SK-N-SH treated with all-trans-retinoic acid at 6 μM for 48 hours (cell line): ENCODE data around the gene F8.

ENCODE experiments used
- ARNTL ChIP-seq: fragments of 450-650 bp; formaldehyde crosslinking; IDR thresholded peaks from 2 replicates; pipeline ENCODE4 v1.5.0; 2020; ENCODE audit warnings: low read depth, mild to moderate bottlenecking, moderate library complexity, borderline replicate concordance
- CSDC2 ChIP-seq: fragments of 250-450 bp; sonication (Bioruptor Pico); IDR thresholded peaks from 2 replicates; pipeline ENCODE4 v1.5.0; 2020; ENCODE audit warnings: mild to moderate bottlenecking, moderate library complexity
- ESRRG ChIP-seq: fragments of 250-450 bp; sonication (Bioruptor Pico); IDR thresholded peaks from 2 replicates; pipeline ENCODE4 v1.6.1; 2021; ENCODE audit warnings: mild to moderate bottlenecking
- GLIS3 ChIP-seq: fragments of 250-450 bp; sonication (Bioruptor Pico); IDR thresholded peaks from 2 replicates; pipeline ENCODE4 v1.5.0; 2020; ENCODE audit warnings: mild to moderate bottlenecking, moderate library complexity
- RARB ChIP-seq: fragments of 250-450 bp; sonication (Bioruptor Pico); IDR thresholded peaks from 2 replicates; pipeline ENCODE4 v1.8.0; 2021; ENCODE audit warnings: mild to moderate bottlenecking, moderate library complexity
- ZC3H10 ChIP-seq: fragments of 250-450 bp; sonication (Bioruptor Pico); IDR thresholded peaks from 2 replicates; pipeline ENCODE4 v1.5.1; 2021; ENCODE audit warnings: mild to moderate bottlenecking, moderate library complexity
- ZFP3 ChIP-seq: fragments of 250-450 bp; sonication (Bioruptor Pico); IDR thresholded peaks from 2 replicates; pipeline ENCODE4 v1.5.0; 2020; ENCODE audit warnings: mild to moderate bottlenecking, moderate library complexity
- ZFP30 ChIP-seq: fragments of 450-650 bp; formaldehyde crosslinking; IDR thresholded peaks from 2 replicates; pipeline ENCODE4 v1.5.0; 2022; ENCODE audit warnings: mild to moderate bottlenecking, moderate library complexity
- TF ChIP-seq, protein P1 (sequence below): fragments of 250-450 bp; sonication (Bioruptor Pico); IDR thresholded peaks from 2 replicates; pipeline ENCODE4 v1.8.0; 2020; ENCODE audit warnings: mild to moderate bottlenecking, moderate library complexity, borderline replicate concordance
- TF ChIP-seq, protein P2 (sequence below): fragments of 250-450 bp; sonication (Bioruptor Pico); IDR thresholded peaks from 2 replicates; pipeline ENCODE4 v1.5.1; 2020; ENCODE audit warnings: low read depth, mild to moderate bottlenecking, moderate library complexity
- TF ChIP-seq, protein P3 (sequence below): fragments of 250-450 bp; sonication (Bioruptor Pico); IDR thresholded peaks from 2 replicates; pipeline ENCODE4 v1.8.0; 2021; ENCODE audit warnings: low read depth, mild to moderate bottlenecking, moderate library complexity, borderline replicate concordance

DNA sequence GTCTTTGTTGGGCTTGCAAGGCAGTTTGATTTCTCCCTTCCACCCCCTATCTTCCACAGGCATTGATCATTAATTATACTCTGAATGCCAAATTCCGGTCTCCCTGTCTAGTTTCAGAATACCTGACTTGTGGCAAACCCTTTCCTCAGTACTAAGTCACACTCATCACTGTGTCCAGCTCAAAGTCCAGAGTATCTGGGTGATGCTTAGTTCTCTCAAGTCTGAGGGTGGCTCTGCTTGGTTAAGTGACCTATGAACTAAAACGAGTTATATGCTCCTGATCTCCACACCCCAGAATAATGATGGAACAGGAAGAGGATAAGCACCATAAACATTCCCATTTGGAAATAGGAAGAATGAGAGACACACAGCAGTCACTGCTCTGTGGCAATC is 194.5 kb downstream of the F8 start:
- TF ChIP-seq, protein P1, sequence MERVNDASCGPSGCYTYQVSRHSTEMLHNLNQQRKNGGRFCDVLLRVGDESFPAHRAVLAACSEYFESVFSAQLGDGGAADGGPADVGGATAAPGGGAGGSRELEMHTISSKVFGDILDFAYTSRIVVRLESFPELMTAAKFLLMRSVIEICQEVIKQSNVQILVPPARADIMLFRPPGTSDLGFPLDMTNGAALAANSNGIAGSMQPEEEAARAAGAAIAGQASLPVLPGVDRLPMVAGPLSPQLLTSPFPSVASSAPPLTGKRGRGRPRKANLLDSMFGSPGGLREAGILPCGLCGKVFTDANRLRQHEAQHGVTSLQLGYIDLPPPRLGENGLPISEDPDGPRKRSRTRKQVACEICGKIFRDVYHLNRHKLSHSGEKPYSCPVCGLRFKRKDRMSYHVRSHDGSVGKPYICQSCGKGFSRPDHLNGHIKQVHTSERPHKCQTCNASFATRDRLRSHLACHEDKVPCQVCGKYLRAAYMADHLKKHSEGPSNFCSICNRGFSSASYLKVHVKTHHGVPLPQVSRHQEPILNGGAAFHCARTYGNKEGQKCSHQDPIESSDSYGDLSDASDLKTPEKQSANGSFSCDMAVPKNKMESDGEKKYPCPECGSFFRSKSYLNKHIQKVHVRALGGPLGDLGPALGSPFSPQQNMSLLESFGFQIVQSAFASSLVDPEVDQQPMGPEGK (CRISPR knock-in tag) = no peak
- TF ChIP-seq ESRRG (no peak), ZC3H10 (CRISPR knock-in tag) (no peak), RARB (no peak), ARNTL (CRISPR knock-in tag) (no peak), CSDC2 (CRISPR knock-in tag) (no peak), ZFP30 (CRISPR knock-in tag) (no peak), ZFP3 (no peak), GLIS3 (CRISPR knock-in tag) (no peak)
- TF ChIP-seq, protein P2, sequence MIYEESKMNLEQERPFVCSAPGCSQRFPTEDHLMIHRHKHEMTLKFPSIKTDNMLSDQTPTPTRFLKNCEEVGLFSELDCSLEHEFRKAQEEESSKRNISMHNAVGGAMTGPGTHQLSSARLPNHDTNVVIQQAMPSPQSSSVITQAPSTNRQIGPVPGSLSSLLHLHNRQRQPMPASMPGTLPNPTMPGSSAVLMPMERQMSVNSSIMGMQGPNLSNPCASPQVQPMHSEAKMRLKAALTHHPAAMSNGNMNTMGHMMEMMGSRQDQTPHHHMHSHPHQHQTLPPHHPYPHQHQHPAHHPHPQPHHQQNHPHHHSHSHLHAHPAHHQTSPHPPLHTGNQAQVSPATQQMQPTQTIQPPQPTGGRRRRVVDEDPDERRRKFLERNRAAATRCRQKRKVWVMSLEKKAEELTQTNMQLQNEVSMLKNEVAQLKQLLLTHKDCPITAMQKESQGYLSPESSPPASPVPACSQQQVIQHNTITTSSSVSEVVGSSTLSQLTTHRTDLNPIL (CRISPR knock-in tag) = no peak
- TF ChIP-seq, protein P3, sequence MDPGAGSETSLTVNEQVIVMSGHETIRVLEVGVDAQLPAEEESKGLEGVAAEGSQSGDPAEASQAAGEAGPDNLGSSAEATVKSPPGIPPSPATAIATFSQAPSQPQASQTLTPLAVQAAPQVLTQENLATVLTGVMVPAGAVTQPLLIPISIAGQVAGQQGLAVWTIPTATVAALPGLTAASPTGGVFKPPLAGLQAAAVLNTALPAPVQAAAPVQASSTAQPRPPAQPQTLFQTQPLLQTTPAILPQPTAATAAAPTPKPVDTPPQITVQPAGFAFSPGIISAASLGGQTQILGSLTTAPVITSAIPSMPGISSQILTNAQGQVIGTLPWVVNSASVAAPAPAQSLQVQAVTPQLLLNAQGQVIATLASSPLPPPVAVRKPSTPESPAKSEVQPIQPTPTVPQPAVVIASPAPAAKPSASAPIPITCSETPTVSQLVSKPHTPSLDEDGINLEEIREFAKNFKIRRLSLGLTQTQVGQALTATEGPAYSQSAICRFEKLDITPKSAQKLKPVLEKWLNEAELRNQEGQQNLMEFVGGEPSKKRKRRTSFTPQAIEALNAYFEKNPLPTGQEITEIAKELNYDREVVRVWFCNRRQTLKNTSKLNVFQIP (CRISPR knock-in tag) = no peak
